NOMO-1 treated with DMSO at 0.1 percent for 48 hours (cell line): ENCODE measurements around the gene GSS.
"Not testable (repeated sequence)": the region's sequence is repeated elsewhere in the genome, so short reads cannot be mapped to it uniquely, and the experiment has no call there.

ENCODE experiments used
- DNase-seq: peaks from one replicate; lab custom pipeline; 2025; ENCODE audit not compliant: unreplicated experiment; lab: John Stamatoyannopoulos, UW

GSS gene

GRCh38 chr20:34915131-34915530 is 40.5 kb downstream of the GSS start:
- DNase-seq = no peak

- DNase-seq = no peak
Measured at GRCh38 chr20:34907616-34908469, 47.8 kb downstream of the GSS start.

- peak; percentile 21 for DNase-seq
Measured at GRCh38 chr20:34904202-34904621, 51.4 kb downstream of the GSS start.

- DNase-seq = not testable (repeated sequence)
Measured at GRCh38 chr20:34898731-34899130, 56.9 kb downstream of the GSS start.

- DNase-seq = not testable (repeated sequence)
Measured at GRCh38 chr20:34898129-34898528, 57.5 kb downstream of the GSS start.

- DNase-seq = no peak
Measured at GRCh38 chr20:34896086-34896621, 59.5 kb downstream of the GSS start.

GRCh38 chr20:34895465-34895864 is 60.1 kb downstream of the GSS start:
- no peak for DNase-seq

GRCh38 chr20:34894723-34895122 is 60.9 kb downstream of the GSS start:
- DNase-seq = no peak

- DNase-seq = peak; percentile 21
Measured at GRCh38 chr20:34892671-34893070, 62.9 kb downstream of the GSS start.

GRCh38 chr20:34891166-34892062 is 64.2 kb downstream of the GSS start:
- DNase-seq = peak; percentile 92

GRCh38 chr20:34888468-34888867 is 67.1 kb downstream of the GSS start:
- DNase-seq = no peak

- no peak for DNase-seq
Measured at GRCh38 chr20:34887023-34887422, 68.6 kb downstream of the GSS start.

- DNase-seq = no peak
Measured at GRCh38 chr20:34886122-34886521, 69.5 kb downstream of the GSS start.

GRCh38 chr20:34884260-34884659 is 71.3 kb downstream of the GSS start:
- no peak for DNase-seq

GRCh38 chr20:34883809-34884208 is 71.8 kb downstream of the GSS start:
- DNase-seq = no peak

GRCh38 chr20:34883087-34883688 is 72.4 kb downstream of the GSS start:
- DNase-seq = no peak

GRCh38 chr20:34881689-34882088 is 73.9 kb downstream of the GSS start:
- DNase-seq = no peak

- DNase-seq = not testable (repeated sequence)
Measured at GRCh38 chr20:34880971-34881370, 74.6 kb downstream of the GSS start.

- no peak for DNase-seq
Measured at GRCh38 chr20:34880215-34880850, 75.3 kb downstream of the GSS start.
